Hematopoietic multipotent progenitor cell treated with erythropoietin and hydrocortisone succinate and interleukin-3 and kit ligand, for 17 days (in vitro differentiated cells): ENCODE measurements around the gene PHF20.
"Not testable (repeated sequence)": the region's sequence is repeated elsewhere in the genome, so short reads cannot be mapped to it uniquely, and the experiment has no call there.

ENCODE experiments used
- DNase-seq: peaks from one replicate; pipeline ENCODE4 v3.0.0-alpha.2; 2015; ENCODE audit warnings: low spot score

The PHF20 gene

GRCh38 chr20:35929301-35929700 is 157.5 kb downstream of the PHF20 start:
- DNase-seq, result no peak

DNA sequence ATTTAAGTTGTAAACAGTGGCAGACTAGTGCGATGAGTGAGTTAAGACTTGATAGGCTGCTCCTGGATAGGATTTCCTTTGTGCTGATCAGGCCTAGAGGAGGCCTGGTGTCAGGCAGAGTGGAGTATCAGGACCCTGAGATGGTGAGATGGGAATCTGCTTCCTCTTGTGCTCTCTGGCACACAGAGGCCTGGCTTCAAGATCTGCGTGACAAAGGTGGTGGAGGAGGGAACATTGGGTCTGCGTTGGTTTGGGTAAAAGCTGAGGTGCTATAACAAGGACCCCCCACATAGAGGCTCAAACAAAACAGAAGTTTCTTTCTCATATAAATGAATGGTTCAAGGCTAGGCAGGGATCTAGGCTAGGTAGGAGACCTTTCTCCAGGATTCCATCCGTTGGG is 162.2 kb downstream of the PHF20 start:
- DNase-seq, result no peak

GRCh38 chr20:35939264-35939663 is 167.4 kb downstream of the PHF20 start:
- DNase-seq, result no peak

DNA sequence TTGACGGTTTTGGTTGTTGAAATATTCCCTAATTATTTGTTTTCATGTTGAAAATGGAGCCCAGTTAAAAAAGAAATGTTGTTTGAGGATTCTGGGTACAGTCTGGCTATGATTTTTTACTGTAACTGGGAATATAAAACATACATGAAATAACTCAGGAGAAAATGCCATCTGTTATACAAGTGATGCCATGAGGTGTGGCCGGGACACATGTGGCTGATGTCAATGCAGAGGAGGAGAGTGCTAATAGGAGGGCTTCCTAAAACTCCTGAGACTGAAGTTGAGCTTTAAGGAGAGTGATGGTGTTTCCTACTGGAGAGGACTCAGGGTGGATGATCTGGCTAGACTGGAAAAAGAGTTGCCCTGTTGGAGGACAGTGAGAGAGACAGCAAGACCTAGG is 169.8 kb downstream of the PHF20 start:
- DNase-seq, result no peak

- no peak for DNase-seq
These were observed 170.4 kb downstream of the PHF20 start for GRCh38 chr20:35942243-35942642.

- peak; percentile 56 for DNase-seq
These were observed 175.7 kb downstream of the PHF20 start for GRCh38 chr20:35947489-35947888.

GRCh38 chr20:35947907-35948306 is 176.1 kb downstream of the PHF20 start:
- DNase-seq, result no peak

DNA sequence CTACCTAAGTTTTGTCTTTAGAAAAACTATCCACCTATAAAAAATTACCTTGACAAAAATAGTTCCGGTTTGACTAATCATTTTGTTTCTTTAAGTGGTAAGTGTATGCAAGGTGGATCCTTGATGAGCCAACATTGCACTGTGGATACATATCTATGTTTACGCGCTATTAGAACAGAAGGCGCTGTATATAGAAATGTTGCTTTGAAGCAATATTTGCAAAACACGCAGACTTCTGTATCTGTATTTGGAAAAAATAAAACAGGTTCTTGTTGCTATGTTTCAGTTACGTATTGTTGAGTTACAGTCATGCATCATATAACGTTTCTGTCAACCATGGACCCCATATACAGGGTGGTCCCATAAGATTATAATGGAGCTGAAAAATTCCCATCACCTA is 178.3 kb downstream of the PHF20 start:
- DNase-seq, result no peak

- not testable (repeated sequence) for DNase-seq
These were observed 180.3 kb downstream of the PHF20 start for GRCh38 chr20:35952080-35952479.

GRCh38 chr20:35952480-35953386 is 180.9 kb downstream of the PHF20 start:
- peak; percentile 27 for DNase-seq

DNA sequence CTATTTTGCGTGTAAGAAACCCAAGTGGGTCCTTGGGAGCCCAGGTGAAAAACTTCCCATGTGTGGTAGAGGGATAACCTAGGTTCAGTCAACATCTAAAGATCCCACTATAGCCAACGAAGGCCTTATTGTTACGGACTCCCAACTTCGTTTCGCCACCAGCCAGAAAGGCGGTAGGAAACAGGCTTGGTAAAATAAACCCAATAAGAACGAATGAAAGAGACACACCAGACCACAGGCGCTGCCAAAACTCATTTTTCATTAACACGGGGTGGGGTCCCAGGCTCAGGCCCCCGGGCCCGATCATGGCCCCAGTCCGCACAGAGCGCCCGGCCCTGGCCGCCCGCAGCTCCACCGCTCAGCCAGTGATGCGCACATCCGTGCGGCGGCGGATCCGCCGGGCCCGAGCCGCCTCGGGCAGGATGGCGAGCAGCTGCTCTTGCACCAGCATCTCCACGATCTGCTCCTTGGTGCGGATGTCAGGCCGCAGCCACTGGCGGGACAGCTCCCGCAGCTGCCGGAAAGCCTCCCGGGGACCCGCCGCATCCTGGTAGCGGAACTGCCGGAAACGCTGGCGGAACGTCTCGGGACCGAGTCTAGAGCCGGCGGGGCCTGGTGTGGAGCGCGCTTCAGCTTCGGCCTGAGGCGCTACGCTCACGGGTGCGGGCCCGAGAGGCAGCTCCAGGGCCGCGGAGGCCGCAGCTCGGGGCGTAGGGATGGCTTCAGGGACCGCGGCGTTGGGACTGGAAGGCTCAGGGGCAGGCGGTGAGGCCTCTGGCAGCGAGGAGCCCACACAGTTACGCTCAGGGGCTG is 181.8 kb downstream of the PHF20 start:
- peak; percentile 25 for DNase-seq

DNA sequence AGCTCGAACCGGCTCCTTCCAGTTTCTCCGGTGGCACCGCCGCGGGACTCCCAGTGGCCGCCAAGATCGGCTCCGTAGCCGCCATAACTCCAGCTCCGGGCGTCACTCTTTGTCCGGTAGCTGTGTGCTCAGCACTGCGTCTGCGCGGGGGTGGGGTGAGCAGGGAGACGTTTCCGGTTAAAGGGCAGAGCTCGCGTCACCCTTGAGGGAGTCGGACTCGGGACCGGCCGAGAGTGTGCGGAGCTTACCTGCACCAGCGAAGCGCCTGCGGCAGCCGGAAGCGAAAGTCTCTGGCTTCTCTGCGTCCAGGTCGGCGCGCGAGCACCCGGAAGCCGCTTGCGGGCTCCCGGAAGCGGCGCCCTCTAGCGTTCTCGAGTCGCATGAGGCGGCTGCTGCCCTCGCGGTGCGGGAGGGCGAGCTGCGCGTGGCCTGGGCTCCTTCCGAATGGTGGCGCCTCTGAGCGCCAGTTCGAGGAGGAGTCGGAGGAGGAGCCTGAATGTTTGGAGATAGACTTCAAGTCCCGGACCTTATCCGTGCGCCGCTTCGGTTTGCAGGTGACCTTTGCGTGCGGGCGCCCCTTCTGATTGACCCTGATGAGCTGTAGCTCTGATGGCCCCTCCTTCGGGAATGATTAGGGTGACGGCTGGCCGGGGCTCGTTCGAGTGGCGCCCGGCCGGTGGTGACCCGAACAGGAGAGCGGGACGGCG is 182.5 kb downstream of the PHF20 start, which contains the start of gene SCAND1:
Gene SCAND1 (minus strand): TSS at position 303 of the 707 bp plus-strand sequence. CDS start 218 bp downstream, at position 85.
- DNase-seq, result peak; percentile 98

DNA sequence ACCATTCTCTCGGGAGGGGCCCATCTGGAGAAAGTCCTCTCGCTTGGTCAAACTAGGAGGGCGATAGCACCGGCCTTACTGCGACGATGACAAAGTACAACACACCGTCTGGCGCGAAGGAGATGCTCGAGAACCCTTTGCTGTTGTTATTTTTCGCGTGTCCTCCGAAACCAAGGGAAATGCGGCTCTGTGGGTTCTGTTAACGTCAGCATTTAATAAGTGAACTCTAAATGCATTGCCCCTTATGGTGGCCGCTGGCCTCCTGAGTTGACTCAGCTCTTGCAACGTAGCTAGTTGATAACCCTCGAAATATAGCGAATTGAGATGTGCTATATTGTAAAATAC is 183.1 kb downstream of the PHF20 start:
- no peak for DNase-seq

GRCh38 chr20:35956616-35957015 is 184.8 kb downstream of the PHF20 start:
- no peak for DNase-seq

GRCh38 chr20:35959291-35959690 is 187.5 kb downstream of the PHF20 start:
- DNase-seq, result not testable (repeated sequence)

DNA sequence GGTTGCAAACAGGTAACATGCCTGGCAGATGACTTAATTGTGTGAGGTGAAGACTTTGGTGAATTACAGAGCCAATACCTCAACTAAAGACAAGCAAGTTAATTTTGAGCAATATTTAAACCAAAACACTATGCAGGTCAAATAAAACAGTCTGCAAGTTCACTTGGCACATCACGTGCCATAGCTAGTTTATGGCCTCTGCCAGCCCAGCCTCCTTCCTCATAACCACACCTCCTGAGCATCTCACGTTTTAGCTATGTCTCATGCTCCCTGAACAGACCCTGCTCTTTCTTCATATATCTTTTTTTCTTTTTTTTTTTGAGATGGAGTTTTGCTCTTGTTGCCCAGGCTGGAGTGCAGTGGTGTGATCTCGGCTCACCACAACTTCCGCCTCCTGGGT is 192.1 kb downstream of the PHF20 start:
- DNase-seq, result no peak

GRCh38 chr20:35967979-35968640 is 196.3 kb downstream of the PHF20 start, which contains the start of gene CNBD2:
TSS of gene CNBD2 (plus strand) at chr20:35968590. CDS start at chr20:35968763, 173 bp downstream.
- no peak for DNase-seq

DNA sequence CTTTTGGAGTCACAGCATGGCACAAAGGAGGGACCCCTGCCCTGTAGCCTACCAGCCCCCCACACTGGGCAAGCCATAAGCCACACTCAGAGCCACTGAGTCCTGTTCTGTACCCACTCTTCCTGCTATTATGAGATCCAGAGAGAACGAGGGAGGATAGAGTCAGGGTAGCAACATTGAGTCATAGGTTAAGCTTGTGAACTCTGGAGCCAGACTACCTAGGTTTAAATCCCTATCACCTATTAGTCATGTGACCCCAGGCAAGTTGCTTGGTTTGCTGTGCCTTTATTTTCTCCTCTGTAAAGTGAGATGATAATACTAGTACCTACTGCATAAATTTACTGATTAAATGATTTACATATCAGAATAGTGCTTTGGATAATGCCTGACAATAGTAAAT is 197.1 kb downstream of the PHF20 start:
- no peak for DNase-seq

DNA sequence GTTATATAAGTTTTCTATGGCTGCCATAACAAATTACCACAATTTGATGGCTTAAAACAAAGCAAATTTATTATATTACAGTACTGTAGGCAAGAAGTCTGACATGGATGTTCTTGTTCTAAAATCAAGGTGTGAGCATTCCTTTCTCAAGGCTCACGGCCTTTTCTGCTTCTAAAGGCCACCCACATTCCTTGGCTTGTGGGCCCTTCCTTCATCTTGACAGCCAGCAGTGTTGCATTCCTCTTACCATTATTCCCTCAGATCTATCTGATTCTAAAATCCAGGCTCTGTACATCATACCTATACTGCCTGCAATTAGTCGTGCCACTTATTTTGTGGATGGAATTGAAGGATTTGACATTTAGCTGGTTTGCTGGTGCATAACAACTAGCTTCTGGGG is 200.2 kb downstream of the PHF20 start:
- no peak for DNase-seq

DNA sequence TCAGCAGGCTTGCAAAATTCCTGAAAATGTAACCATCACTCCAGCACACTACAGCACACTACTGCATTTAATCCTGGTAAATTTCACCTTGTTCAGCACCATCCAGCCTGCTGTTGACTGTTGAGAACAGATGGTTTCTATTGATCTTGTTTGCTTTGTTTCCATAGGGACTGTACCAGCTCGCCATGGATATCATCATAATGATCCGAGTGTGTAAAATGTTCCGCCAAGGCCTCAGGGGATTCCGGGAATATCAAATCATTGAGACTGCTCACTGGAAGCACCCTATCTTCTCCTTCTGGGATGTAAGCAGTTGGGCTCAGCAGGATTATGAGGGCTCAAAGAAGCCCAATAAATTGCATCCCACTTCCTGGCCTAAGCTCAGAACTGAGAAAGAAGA is 200.6 kb downstream of the PHF20 start:
- no peak for DNase-seq

- DNase-seq, result no peak
These were observed 202.4 kb downstream of the PHF20 start for GRCh38 chr20:35974256-35974655.
